T47D (cell line): ENCODE results near the gene FLNC.

Experiments used
- DNase-seq, 2 experiments: peaks; one replicate each; pipeline versions ENCODE4 v3.0.0 to v3.0.0-alpha.2; 2011 to 2012; ENCODE audit warnings: low read depth in 1 of 2, low spot score in 1 of 2
- JUND ChIP-seq: IDR thresholded peaks from 2 replicates; pipeline ENCODE4 v1.6.1; 2012; ENCODE audit warnings: low read depth
- in situ Hi-C: cut with HindIII; loops from 2 replicates; pipeline ENCODE4 v1.10.0; 2016; ENCODE audit warnings: low sequenced_read_pairs, low pct_unique_long_range_greater_than_20kb

Gene FLNC

DNA sequence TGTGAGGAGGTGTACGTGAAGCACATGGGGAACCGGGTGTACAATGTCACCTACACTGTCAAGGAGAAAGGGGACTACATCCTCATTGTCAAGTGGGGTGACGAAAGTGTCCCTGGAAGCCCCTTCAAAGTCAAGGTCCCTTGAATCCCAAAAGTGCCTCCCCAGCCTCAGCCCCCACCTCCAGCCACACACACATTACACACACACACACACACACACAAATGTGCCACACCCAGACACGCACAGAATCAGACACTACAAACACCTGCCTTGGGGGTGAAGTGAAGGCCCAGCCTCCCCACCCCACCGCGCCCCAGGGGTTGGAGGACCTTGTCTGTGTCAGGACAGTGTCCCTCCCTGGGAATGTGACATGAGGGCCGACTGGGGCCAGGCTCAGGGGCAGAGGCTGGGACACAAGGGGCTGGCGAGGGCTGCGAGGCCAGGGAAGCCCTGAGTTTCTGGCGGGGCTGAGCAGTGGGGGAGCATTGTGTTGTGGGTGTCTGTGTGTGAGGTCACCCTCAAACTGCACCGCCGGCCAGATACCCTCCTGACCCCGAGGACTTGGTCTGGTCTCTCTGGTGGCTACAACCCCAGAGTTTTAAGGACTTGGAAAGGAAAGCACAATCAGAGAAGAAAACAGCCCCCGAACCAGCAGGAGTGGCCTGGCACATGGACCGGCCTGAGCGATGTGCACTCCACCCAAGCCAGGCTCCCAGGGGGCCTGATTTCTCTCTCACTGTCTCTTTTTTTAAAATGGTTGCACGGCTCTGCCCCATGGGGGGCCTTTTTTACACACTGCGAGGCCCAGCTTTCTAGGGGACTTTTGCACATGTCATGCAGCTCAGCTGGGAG, 28.4 kb downstream of the FLNC start:
- no peak for DNase-seq
- in situ Hi-C loops = no loop called here
- no peak for TF ChIP-seq JUND

DNA sequence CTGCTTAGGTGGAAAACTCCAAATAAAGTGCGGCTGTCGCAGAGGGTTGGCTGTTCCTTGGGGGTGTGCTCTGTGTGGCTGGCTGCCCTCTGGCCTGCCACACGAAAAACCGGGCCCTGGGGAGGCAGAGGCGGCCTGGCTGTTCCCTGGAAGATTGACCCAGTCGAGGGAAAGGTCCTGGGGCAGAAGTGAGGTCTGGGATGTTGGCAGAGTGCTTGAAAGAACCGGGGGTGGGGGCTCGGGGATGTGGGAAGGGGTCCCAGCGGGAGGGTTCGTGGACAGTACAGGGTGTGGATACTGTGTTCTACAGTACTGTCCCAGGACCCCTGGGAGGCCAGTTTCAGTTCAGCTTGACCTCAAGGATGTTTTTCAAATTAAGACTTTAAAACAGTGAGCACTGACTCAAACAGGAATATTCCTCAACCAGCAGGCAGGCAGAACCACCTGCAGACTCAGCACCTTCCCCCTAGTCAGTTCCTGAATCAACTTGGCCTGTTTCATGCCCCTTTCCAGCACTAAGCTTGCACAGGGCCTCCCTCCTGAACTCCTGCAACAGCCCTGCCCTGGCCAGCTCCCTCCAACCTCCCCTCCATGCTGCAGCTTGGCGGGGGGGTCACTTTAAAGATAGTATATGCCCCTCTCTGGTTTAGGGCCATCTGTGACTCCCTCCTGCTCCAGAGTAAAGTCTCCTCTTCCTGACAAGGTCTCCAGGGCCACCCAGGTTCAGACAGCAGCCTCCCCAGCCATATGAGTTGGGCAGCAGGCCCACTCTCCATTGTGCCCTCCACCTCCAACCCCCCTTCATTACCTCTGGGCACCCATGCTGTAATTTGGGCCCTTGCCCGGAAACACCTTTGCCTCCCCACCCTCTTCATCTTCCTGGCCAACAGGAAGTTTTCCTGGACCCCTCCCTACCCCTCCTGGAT, 29.3 kb downstream of the FLNC start:
- DNase-seq = no peak

DNA sequence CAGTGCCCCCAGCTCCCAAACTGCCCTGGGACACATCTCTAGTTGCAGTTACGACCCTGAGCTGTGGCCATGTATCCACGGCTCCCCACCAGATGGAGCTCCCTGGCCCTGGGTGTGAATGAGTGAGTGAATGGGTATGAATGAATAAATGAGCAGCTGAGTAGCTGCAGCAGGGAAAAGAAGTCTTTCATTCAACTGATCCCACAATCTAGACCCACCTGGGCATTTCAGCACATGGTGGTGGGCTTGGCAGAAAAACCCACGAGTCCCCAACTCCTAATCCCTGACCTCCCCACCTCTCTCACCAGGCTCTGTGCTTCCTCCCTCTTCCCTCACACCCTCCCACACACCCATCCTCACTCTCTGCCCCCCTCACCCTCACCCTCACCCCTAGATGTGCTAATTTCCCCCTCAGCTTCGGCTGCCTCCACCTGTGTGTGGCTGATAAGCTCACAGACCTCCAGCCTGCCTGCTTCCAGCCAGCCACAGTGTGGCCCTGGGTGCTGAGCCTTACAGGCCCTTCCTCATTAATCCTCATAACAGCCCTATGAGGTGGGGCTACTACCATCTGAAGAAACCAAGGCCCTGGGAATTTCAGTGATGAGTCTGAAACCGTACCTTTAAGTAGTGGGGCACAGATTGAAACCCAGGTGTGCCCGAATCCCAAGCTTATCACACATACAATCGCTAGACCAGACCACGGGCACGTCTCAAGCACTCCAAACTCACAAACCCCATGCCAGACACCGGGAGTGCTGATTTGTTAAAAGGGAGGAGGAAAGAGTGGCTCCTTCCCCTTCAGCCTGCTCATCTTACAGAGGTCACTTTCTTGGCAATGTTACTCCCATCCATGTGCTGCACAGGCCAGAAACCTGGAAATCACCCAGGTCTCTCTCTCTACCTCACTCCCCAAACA, 30.2 kb downstream of the FLNC start:
- no peak for TF ChIP-seq JUND
- peak in 1 of 2 experiments; percentile 17 for DNase-seq
- in situ Hi-C loops = no loop called here

More for the DNA sequence above, 29.3 kb downstream of the FLNC start:
- in situ Hi-C loops = no loop called here
- TF ChIP-seq JUND = no peak

DNA sequence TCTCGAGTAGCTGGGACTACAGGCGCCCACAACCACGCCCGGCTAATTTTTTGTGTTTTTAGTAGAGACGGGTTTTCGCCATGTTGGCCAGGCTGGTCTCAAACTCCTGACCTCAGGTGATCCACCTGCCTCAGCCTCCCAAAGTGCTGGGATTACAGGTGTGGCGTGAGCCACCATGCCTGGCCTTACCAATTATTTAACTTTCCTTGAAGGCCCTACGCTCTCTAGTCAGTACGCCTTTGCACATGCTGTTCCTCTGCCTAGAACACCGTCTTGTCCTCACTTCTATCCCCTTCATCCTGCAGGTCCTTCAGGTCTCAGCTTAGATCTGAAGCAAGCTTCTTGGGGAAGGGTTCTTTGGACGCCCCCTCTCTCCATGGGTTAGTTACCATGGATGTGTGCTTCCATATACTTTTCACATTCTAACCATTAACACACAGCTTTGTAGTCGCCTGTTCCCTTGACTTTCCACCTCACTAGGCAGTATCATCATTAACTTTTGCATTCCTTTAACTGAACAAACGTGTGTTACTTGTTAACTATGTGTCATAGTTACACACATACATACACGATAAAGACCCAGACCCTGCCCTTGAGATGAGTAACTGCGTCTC, 31.9 kb downstream of the FLNC start:
- DNase-seq = no peak
- in situ Hi-C loops = no loop called here
- TF ChIP-seq JUND = no peak

DNA sequence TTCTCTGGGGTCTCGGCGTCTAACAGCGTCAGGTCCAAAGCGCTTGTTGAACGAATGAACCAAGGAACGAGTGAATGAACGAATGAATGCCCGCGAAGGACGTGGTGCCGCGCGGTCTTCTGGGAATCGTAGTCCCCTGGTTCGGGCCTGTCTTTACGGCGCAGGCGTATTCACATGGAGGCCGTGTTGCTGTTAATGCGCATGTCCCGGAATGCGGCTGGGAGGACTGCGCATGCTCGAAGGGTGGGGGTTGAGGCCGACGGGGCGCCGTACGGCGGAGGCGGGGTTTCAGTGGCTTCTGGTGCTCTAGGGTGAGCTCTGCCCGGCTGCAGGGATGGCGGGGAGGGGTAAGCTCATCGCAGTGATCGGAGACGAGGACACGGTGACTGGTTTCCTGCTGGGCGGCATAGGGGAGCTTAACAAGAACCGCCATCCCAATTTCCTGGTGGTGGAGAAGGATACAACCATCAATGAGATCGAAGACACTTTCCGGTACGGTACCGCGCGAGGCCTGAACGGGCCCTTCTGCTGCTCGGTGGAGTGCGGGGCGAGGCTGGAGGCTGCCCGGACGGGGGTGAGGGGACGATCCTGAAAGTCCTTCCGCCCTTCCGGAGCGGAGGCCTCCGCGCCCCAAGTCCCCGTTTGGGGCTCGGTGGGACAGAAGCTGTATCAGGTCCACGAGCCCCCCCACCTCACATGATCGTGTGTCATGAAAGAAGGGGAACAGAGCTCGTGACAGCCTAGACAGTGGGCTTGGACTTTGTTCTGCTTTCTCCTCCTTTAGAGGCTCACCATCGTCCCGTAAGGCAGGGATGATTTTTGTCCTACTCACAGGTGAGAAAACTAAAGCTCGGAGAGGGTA, 32.6 kb downstream of the FLNC start, which contains the start of gene ATP6V1F:
Gene ATP6V1F, plus strand, starts transcription at position 286 of the 862 bp plus-strand sequence. Its CDS starts 49 bp downstream, at position 335.
- TF ChIP-seq JUND = no peak
- in situ Hi-C loops = no loop called here
- DNase-seq = peak; percentile 88 to 96

DNA sequence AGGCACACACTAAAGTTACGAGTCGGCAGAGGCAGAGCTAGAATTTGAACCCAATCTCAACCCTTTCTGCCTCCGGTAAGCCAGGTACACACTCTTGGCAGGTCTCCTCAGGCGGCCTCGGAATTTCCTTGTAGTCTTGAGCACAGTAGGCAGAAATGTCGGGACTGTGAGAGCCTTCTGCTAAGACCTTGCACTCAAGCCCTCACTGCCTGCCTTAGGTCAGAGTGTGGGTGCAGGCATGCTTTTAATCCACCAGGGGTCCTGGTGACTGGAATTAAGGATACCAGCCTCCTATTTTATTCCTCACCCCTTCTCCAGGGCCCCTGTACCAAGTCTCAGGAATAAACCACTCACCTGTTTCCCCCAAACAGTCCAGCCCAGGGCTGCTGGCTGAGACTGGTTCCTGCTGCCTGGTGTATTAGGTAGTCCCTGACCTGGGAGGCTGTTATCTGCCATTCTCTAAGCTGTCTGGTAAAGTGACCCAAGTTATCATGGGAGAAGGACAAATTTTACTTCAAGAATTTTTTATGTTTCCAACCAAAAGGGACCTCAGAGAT, 33.3 kb downstream of the FLNC start:
- TF ChIP-seq JUND = no peak
- peak in 1 of 2 experiments; percentile 67 for DNase-seq
- in situ Hi-C loops = no loop called here

DNA sequence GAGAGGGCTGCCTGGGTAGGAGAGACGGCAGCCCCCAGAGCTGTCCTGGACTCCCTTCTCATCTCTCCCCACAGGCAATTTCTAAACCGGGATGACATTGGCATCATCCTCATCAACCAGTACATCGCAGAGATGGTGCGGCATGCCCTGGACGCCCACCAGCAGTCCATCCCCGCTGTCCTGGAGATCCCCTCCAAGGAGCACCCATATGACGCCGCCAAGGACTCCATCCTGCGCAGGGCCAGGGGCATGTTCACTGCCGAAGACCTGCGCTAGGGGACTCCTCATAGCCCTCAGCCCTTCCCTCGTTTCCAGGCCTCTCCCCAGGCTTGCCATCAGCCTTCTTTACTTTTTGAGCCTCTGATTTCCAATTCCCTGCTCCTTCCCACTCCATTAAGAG, 35.1 kb downstream of the FLNC start:
- TF ChIP-seq JUND = no peak
- DNase-seq = no peak
- in situ Hi-C loops = no loop called here

DNA sequence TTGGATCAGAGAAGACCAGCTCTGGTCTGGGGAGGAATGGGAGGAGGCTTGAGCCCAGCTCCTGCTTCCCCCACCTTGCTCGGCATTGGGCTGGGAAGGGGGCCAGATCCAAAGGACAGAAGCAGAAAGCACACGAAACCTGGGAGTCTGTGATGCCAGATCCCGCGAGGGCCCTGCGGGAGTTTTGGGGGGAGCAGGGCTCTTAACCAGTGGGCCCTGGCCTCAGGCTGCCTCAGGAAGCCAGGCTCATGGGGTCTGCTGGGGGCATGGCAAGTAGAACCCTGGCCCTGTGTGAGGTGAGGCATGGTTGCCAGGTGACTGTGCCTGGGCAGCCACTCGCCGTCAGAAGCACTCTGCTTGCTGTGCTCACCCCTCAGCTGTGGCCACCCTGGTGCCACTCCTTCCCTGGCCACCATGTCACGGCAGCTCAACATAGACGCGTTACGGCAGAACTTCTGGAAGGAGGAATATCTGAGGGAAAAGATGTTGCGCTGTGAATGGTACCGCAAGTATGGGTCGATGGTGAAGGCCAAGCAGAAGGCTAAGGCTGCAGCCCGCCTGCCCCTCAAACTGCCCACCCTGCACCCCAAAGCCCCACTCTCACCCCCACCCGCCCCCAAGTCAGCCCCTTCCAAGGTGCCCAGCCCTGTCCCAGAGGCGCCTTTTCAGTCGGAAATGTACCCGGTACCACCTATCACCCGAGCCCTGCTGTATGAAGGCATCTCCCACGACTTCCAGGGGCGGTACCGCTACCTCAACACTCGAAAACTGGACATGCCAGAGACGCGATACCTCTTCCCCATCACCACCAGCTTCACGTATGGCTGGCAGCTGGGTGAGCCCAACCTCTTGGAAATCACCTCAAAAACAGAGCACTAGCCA, 36.0 kb downstream of the FLNC start:
- no peak for DNase-seq
- in situ Hi-C loops = no loop called here
- no peak for TF ChIP-seq JUND

DNA sequence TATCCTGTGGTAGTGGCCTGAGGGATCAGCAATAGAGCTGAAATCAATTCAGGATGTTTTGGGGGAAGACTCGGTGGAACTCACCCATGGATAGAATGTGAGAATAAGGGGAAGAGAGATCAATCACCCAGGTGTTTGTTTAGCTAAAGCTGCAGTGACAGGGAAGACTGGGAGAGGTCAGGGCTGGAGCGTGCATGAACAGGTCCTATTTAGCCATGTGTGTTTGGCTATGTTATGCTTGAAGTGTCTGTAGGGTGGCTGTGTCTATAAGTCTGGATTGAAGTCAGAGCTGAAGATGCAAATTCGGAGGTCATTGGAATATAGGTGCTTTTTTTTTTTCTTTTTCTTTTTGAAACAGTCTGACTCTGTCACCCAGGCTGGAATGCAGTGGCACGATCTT, 37.0 kb downstream of the FLNC start:
- DNase-seq = no peak
- no peak for TF ChIP-seq JUND
- in situ Hi-C loops = no loop called here
